MCF 10A (cell line): ENCODE data around the gene ACOT7. TPM values are rescaled to one million over a fixed set of nuclear protein-coding genes. Genes with fewer than 3 reads are reported as not detected.

Experiments
- BruUV-seq: library from RNA; stranded (reverse); fragments of 400-500 nt; replicated peaks from 2 replicates; lab custom pipeline; 2021; lab: Mats Ljungman, UMichigan
- CTCF ChIA-PET: fragments of 300-600 bp; sonication (Branson Sonifier 250); formaldehyde crosslinking; extraction: SDS; loops from one replicate; lab custom pipeline; 2021; ENCODE audit warnings: antibody characterized with exemption, inconsistent platforms; lab: Yijun Ruan, JAX
- POLR2A ChIA-PET: fragments of 300-600, 350-650 bp; sonication (Branson Sonifier 250); formaldehyde crosslinking; extraction: SDS; loops from one replicate; lab custom pipeline; 2020; ENCODE audit warnings: antibody characterized with exemption, inconsistent platforms; lab: Yijun Ruan, JAX
- DNase-seq: peaks from one replicate; pipeline ENCODE4 v3.0.0-alpha.2; 2018; ENCODE audit not compliant: unreplicated experiment
- H3K27ac Mint-ChIP-seq: one replicate; pipeline ENCODE4 v1.8.0; 2022; ENCODE audit warnings: mild to moderate bottlenecking, low read depth, mixed read lengths; ENCODE audit not compliant: unreplicated experiment
- H3K27me3 Mint-ChIP-seq: one replicate; pipeline ENCODE4 v1.8.0; 2022; ENCODE audit warnings: mixed read lengths; ENCODE audit not compliant: insufficient read depth, unreplicated experiment
- H3K36me3 Mint-ChIP-seq: one replicate; pipeline ENCODE4 v1.8.0; 2022; ENCODE audit warnings: mild to moderate bottlenecking, moderate library complexity, mixed read lengths; ENCODE audit not compliant: insufficient read depth, unreplicated experiment
- H3K4me1 Mint-ChIP-seq: one replicate; pipeline ENCODE4 v1.8.0; 2022; ENCODE audit warnings: mixed read lengths; ENCODE audit not compliant: insufficient read depth, unreplicated experiment
- H3K4me3 Mint-ChIP-seq: one replicate; pipeline ENCODE4 v1.8.0; 2022; ENCODE audit warnings: mild to moderate bottlenecking, moderate library complexity, mixed read lengths; ENCODE audit not compliant: unreplicated experiment
- H3K9me3 Mint-ChIP-seq: one replicate; pipeline ENCODE4 v1.8.0; 2022; ENCODE audit warnings: mixed read lengths; ENCODE audit not compliant: unreplicated experiment
- CTCF ChIP-seq: fragments of 200-600 bp; IDR thresholded peaks from one replicate; pipeline ENCODE4 v1.8.0; 2022; ENCODE audit warnings: antibody characterized with exemption, mild to moderate bottlenecking; ENCODE audit not compliant: unreplicated experiment
- intact Hi-C: fragments of 100-400 bp; cut with micrococcal nuclease; formaldehyde crosslinking; loops from 2 replicates; pipeline ENCODE4 v1.14.1; 2022
- total RNA-seq: library from RNA; stranded (reverse); gene quantifications from 2 replicates; pipeline ENCODE4 v1.2.3, GENCODE V29; 2022

The ACOT7 gene
- total RNA-seq, 1 experiment from 2014 or later: 117 TPM

DNA sequence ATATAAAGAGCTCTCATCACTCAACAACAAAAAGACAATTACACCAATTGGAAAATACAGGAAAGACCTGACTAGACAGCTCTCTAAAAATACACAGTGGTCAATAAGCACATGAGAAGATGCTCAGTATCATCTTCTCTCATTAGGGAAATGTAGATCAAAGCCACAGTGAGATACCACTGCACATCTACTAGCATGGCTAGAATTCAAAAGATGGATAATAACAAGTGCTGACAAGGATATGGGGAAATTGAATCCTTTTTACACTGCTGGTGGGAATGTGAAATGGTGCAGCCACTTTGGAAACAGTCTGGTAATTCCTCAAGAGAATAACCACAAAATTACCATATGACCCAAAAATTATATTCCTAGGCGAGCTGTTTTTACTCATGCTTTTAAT, 9.4 kb downstream of the ACOT7 start:
- intact Hi-C loops: no loop called here
- BruUV-seq: no TSS peak
- peaks cover 25% of the 10 kb centered on the region for H3K4me1 Mint-ChIP-seq

GRCh38 chr1:6380037-6380436, 13.5 kb downstream of the ACOT7 start:
- intact Hi-C loops: no loop called here
- peaks cover 10% of the 10 kb centered on the region for H3K36me3 Mint-ChIP-seq
- BruUV-seq: no TSS peak
- H3K9me3 Mint-ChIP-seq: no peaks in the 10 kb centered on the region
- H3K27me3 Mint-ChIP-seq: no peaks in the 10 kb centered on the region
- H3K4me3 Mint-ChIP-seq: no peak overlapping the region
- no peak for DNase-seq
- no peak for TF ChIP-seq CTCF
- no peak overlapping the region for H3K27ac Mint-ChIP-seq
- ChIA-PET POLR2A (interaction anchor here (1.3 to 1.9 kb wide), 3 partner anchors 10 to 13 kb away, joined by 3 to 7 read pairs (median 3); no protein-coding TSS in a partner anchor), CTCF (interaction anchor here (1.3 to 2.6 kb wide), 2 partner anchors 18 to 43 kb away, joined by 5 to 14 read pairs; no protein-coding TSS in a partner anchor)
- H3K4me1 Mint-ChIP-seq: peaks cover 4% of the 10 kb centered on the region

More for the DNA sequence above, 9.4 kb downstream of the ACOT7 start:
- DNase-seq: no peak
- H3K9me3 Mint-ChIP-seq: no peaks in the 10 kb centered on the region
- no peak overlapping the region for H3K27ac Mint-ChIP-seq
- H3K36me3 Mint-ChIP-seq: peaks cover 14% of the 10 kb centered on the region
- peak overlapping the region; percentile 25 for H3K4me3 Mint-ChIP-seq
- H3K27me3 Mint-ChIP-seq: no peaks in the 10 kb centered on the region
- ChIA-PET CTCF (interaction anchor here (0.5 to 6.3 kb wide), 10 partner anchors 8 to 138 kb away, joined by 3 to 75 read pairs (median 8); no protein-coding TSS in a partner anchor), POLR2A (interaction anchor here (0.6 to 7.2 kb wide), 8 partner anchors 11 to 1087 kb away, joined by 3 to 128 read pairs (median 4); partner anchors contain the start of gene ACOT7)
- TF ChIP-seq CTCF: no peak

- POLR2A ChIA-PET: no interaction called here
Observed at GRCh38 chr1:6378096-6378746, 15.3 kb downstream of the ACOT7 start.

More at GRCh38 chr1:6378096-6378746, 15.3 kb downstream of the ACOT7 start:
- H3K4me3 Mint-ChIP-seq: no peak overlapping the region
- H3K9me3 Mint-ChIP-seq: no peaks in the 10 kb centered on the region
- no peaks in the 10 kb centered on the region for H3K4me1 Mint-ChIP-seq
- no peaks in the 10 kb centered on the region for H3K27me3 Mint-ChIP-seq
- H3K27ac Mint-ChIP-seq: no peak overlapping the region
- intact Hi-C loops: no loop called here
- peaks cover 8% of the 10 kb centered on the region for H3K36me3 Mint-ChIP-seq
- no TSS peak for BruUV-seq
- no peak for TF ChIP-seq CTCF
- CTCF ChIA-PET: interaction anchor here (0.5 to 2.6 kb wide), 3 partner anchors 16 to 141 kb away, joined by 3 to 14 read pairs (median 3); no protein-coding TSS in a partner anchor
- DNase-seq: no peak
